RWPE1 (cell line): ENCODE measurements around the gene GAS2L2.
"Not testable (repeated sequence)": the region's sequence is repeated elsewhere in the genome, so short reads cannot be mapped to it uniquely, and the experiment has no call there.

ENCODE experiments used
- CTCF ChIA-PET: fragments of 350-600 bp; sonication (Branson Sonifier 250); formaldehyde crosslinking; extraction: SDS; loops from one replicate; lab custom pipeline; 2021; lab: Yijun Ruan, JAX
- POLR2A ChIA-PET: fragments of 400-600 bp; formaldehyde crosslinking; extraction: SDS; loops from one replicate; lab custom pipeline; 2020; ENCODE audit warnings: antibody characterized with exemption; ENCODE audit not compliant: low non-redundant PET; lab: Yijun Ruan, JAX
- DNase-seq: peaks from one replicate; pipeline ENCODE4 v3.0.0; 2012; ENCODE audit warnings: low spot score
- H3K27ac ChIP-seq: fragments of 450-650 bp; 2 replicates; pipeline ENCODE4 v1.5.1; 2017
- CTCF ChIP-seq: fragments of 450-650 bp; conservative IDR thresholded peaks from 2 replicates; pipeline ENCODE4 v1.5.1; 2017; ENCODE audit warnings: low read depth, mild to moderate bottlenecking

GAS2L2 gene

GRCh38 chr17:35763767-35764122 lies 10.7 kb upstream of the GAS2L2 start:
- H3K27ac ChIP-seq, result peak overlapping the region; percentile 37
- DNase-seq, result no peak
- ChIA-PET POLR2A (interaction anchor here (0.6 to 0.7 kb wide), 2 partner anchors 41 to 575 kb away, joined by 3 to 8 read pairs; no protein-coding TSS in a partner anchor), CTCF (interaction anchor here (0.6 to 4.7 kb wide), 19 partner anchors 9 to 752 kb away, joined by 3 to 71 read pairs (median 5); partner anchors contain the start of genes AP2B1, GAS2L2, MMP28 and TAF15)
- no peak for TF ChIP-seq CTCF

- TF ChIP-seq CTCF, result no peak
- no peak for DNase-seq
- ChIA-PET CTCF (interaction anchor here (0.8 to 3.1 kb wide), 2 partner anchors 44 to 47 kb away, joined by 3 to 54 read pairs; partner anchors contain the start of gene TAF15), POLR2A (no interaction called here)
- H3K27ac ChIP-seq, result no peak overlapping the region
Observed at GRCh38 chr17:35761601-35762000, 8.6 kb upstream of the GAS2L2 start.

GRCh38 chr17:35760587-35760986 lies 7.5 kb upstream of the GAS2L2 start, which contains the start of gene C17orf50:
Gene C17orf50 (plus strand): TSS chr17:35760887. CDS start chr17:35760942, 55 bp downstream.
- DNase-seq, result no peak
- CTCF ChIA-PET, result interaction anchor here (0.6 kb wide), 1 partner anchor 20 kb away, joined by 5 read pairs; no protein-coding TSS in a partner anchor
- TF ChIP-seq CTCF, result no peak
- H3K27ac ChIP-seq, result no peak within 1 kb of the TSS
- POLR2A ChIA-PET, result no interaction called here

- TF ChIP-seq CTCF, result no peak
- POLR2A ChIA-PET, result no interaction called here
- no peak overlapping the region for H3K27ac ChIP-seq
- no peak for DNase-seq
- CTCF ChIA-PET, result interaction anchor here (1.4 to 2.4 kb wide), 2 partner anchors 10 to 48 kb away, joined by 3 to 19 read pairs; no protein-coding TSS in a partner anchor
Observed at GRCh38 chr17:35757243-35757642, 4.2 kb upstream of the GAS2L2 start.

GRCh38 chr17:35752471-35752870 lies 568 bp downstream of the GAS2L2 start:
- ChIA-PET POLR2A (no interaction called here), CTCF (interaction anchor here (1.2 kb wide), 1 partner anchor 11 kb away, joined by 4 read pairs; no protein-coding TSS in a partner anchor)
- no peak overlapping the region for H3K27ac ChIP-seq
- no peak for DNase-seq
- TF ChIP-seq CTCF, result no peak

- CTCF ChIA-PET, DNase-seq, H3K27ac ChIP-seq: not testable (repeated sequence)
- POLR2A ChIA-PET, result interaction anchor here (0.6 kb wide), 1 partner anchor 83 kb away, joined by 8 read pairs; no protein-coding TSS in a partner anchor
Observed at GRCh38 chr17:35751541-35751940, 1.5 kb downstream of the GAS2L2 start.

GRCh38 chr17:35750526-35751395 lies 2.3 kb downstream of the GAS2L2 start:
- no peak for TF ChIP-seq CTCF
- ChIA-PET CTCF (interaction anchor here (0.6 to 1.6 kb wide), 2 partner anchors 25 to 54 kb away, joined by 3 to 5 read pairs; no protein-coding TSS in a partner anchor), POLR2A (no interaction called here)
- no peak overlapping the region for H3K27ac ChIP-seq
- peak; percentile 56 for DNase-seq
